H1 (cell line): ENCODE results near the gene PANX2. TPM values are rescaled to one million over a fixed set of nuclear protein-coding genes. Genes with fewer than 3 reads are reported as not detected.

Experiments
- SRF ChIP-seq: IDR thresholded peaks from 2 replicates; pipeline ENCODE4 v1.6.1; 2011; ENCODE audit warnings: mild to moderate bottlenecking, low read depth, low read length, moderate library complexity
- polyA plus RNA-seq, 7 experiments: library from polyadenylated mRNA; depleted of rRNA in 3 of 7; stranded (reverse) in 5 of 7; unstranded in 2 of 7; fragments of >200 nt in 5 of 7; fragments of 200-250 nt in 2 of 7; gene quantifications; 1 replicate in 5 of 7; 2 replicates in 1 of 7; 4 replicates in 1 of 7; pipeline versions ENCODE4 v1.2.1 to v1.2.3, GENCODE V29; 2011 to 2013; ENCODE audit warnings: missing spikeins in 2 of 7, mixed read lengths in 2 of 7
- total RNA-seq: library from RNA; stranded (reverse); fragmentation: NEBNext Ultra II Directional; extraction: Animal tissue kit (Norgen Biotek cat#: 25700); gene quantifications from 2 replicates; pipeline ENCODE4 v1.2.1, GENCODE V29; 2021

Gene PANX2
- total and polyA plus RNA-seq, 2 of the 8 experiments (the other 6 are each of a cell fraction or from before 2014, with no cell fraction given): 3.5 to 5.0 TPM

GRCh38 chr22:50157709-50158375 is 12.7 kb upstream of the PANX2 start (continued):
- TF ChIP-seq SRF: no peak
